A204.1 (cell line): ENCODE results near the gene ELOVL1.

Experiments used
- FAIRE-seq: peaks from 2 replicates; lab custom pipeline; 2012; peaks lifted over from hg19 to GRCh38; lab: Jason Lieb, UNC

The ELOVL1 gene

GRCh38 chr1:43327549-43328292, 40.1 kb downstream of the ELOVL1 start:
- no peak for FAIRE-seq

GRCh38 chr1:43325381-43325780, 42.4 kb downstream of the ELOVL1 start:
- no peak for FAIRE-seq

- no peak for FAIRE-seq
These were observed 43.0 kb downstream of the ELOVL1 start for GRCh38 chr1:43324810-43325209.

- no peak for FAIRE-seq
These were observed 45.3 kb downstream of the ELOVL1 start for GRCh38 chr1:43322506-43322905.

GRCh38 chr1:43321331-43321891, 46.4 kb downstream of the ELOVL1 start:
- FAIRE-seq: no peak

GRCh38 chr1:43319766-43320165, 48.0 kb downstream of the ELOVL1 start:
- no peak for FAIRE-seq

- no peak for FAIRE-seq
These were observed 48.5 kb downstream of the ELOVL1 start for GRCh38 chr1:43319288-43319687.

- no peak for FAIRE-seq
These were observed 49.0 kb downstream of the ELOVL1 start for GRCh38 chr1:43318831-43319230.

GRCh38 chr1:43317817-43318471, 49.9 kb downstream of the ELOVL1 start:
- no peak for FAIRE-seq

GRCh38 chr1:43316738-43317520, 50.9 kb downstream of the ELOVL1 start:
- no peak for FAIRE-seq

- no peak for FAIRE-seq
These were observed 51.7 kb downstream of the ELOVL1 start for GRCh38 chr1:43315963-43316737.

- FAIRE-seq: no peak
These were observed 52.3 kb downstream of the ELOVL1 start for GRCh38 chr1:43315481-43315880.

GRCh38 chr1:43314233-43314632, 53.6 kb downstream of the ELOVL1 start:
- no peak for FAIRE-seq

GRCh38 chr1:43313771-43314170, 54.0 kb downstream of the ELOVL1 start:
- no peak for FAIRE-seq
